Esophagus squamous epithelium (tissue), 4 donors: ENCODE data around the gene ZEB2.

Source experiments
- POLR2A ChIP-seq, 4 donors: fragments of 450-650 bp; IDR thresholded peaks; one replicate each; pipeline ENCODE4 v1.6.1; 2017; ENCODE audit warnings: antibody characterized with exemption in 4 of 4, mild to moderate bottlenecking in 4 of 4, moderate library complexity in 3 of 4
- TF ChIP-seq, protein P1 (sequence below), 6 experiments: fragments of 450-650 bp in 4 of 6; fragments of 200-600 bp in 2 of 6; sonication (generic) in 2 of 6; IDR thresholded peaks; one replicate each; pipeline ENCODE4 v1.5.1; 2016 to 2019; ENCODE audit warnings: antibody characterized with exemption in 6 of 6, mild to moderate bottlenecking in 4 of 6, moderate library complexity in 4 of 6

DNA sequence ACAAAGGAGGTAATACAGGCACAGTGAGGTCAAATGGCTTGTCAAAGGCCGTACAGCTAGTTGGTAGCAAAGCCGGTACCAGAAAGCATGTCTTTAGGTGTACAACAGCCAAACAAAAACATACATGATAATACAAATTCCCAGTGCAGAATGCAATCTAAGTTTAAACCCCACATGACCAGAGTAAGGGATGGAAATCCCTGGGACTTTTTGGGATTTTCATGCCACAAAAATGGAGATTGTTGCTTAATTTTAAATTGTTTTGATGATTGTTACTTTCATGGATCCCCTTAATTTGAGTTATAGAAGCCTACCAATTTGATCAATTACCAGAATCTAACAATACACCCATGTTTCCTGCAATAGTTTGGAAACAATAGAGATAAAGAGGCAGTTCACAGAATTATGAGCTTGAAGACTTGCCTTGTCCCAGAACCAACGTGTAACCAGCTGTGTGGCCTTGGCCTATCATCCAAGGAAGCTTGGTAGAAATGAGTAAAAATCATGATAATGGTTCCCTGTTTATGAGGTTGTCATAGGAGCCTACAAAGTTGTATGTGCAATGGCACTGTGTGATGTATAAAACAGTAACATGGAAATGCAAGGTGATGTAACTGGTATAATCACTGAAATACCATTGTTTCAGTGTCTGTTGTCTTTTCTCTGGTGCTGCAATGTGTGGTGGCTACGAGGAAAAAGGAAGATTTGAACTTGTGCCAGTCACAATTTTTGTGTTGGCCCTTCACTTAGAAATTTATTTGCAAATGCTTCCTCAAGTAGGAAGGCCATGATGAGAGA, 85.3 kb downstream of the ZEB2 start:
- TF ChIP-seq, protein P1, sequence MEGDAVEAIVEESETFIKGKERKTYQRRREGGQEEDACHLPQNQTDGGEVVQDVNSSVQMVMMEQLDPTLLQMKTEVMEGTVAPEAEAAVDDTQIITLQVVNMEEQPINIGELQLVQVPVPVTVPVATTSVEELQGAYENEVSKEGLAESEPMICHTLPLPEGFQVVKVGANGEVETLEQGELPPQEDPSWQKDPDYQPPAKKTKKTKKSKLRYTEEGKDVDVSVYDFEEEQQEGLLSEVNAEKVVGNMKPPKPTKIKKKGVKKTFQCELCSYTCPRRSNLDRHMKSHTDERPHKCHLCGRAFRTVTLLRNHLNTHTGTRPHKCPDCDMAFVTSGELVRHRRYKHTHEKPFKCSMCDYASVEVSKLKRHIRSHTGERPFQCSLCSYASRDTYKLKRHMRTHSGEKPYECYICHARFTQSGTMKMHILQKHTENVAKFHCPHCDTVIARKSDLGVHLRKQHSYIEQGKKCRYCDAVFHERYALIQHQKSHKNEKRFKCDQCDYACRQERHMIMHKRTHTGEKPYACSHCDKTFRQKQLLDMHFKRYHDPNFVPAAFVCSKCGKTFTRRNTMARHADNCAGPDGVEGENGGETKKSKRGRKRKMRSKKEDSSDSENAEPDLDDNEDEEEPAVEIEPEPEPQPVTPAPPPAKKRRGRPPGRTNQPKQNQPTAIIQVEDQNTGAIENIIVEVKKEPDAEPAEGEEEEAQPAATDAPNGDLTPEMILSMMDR (IDR thresholded peaks at IDR 0.05), result no peak
- no peak for TF ChIP-seq POLR2A (IDR thresholded peaks at IDR 0.05)
